Measurements from ENCODE around the gene HAO1. TPM values are rescaled to one million over a fixed set of nuclear protein-coding genes. Genes with fewer than 3 reads are reported as not detected.
A peak's percentile ranks its signal among the peaks of the same experiment; 100 is the strongest.

Gene HAO1
- total RNA-seq, 6 experiments from 2014 or later = 132 to 243 (median 171) TPM

DNA sequence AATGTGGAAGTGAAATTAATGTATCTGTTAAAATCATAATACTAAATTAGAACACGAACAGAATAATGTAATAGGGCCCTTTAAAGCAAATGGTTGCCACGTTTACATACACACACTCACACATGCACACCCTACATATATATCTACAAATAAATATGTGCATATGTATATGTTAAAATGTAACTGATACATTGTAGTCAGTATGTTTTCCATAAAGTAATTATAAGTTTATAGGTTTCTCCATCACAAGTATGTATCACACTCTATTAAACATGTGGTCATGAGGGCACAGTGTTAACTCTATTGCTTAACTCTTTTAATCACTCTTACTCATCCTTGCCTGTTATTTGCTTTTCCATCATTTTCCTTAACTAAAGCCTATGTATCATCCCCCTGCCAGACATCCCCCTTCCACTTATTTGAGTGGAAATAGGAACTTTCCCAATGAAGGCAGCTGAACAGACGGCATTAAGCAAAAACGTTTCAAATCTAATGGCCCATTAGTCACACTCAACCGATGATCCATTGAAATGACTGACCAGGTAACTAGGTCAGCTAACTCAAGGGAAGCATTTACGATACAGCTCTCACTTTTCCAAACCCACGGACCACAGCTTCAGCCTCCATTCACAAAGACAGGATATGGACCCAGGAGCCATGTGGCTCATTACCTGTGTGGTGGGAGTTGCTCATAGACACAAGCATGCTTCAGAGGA lies 89.3 kb downstream of the HAO1 start:
- no peak for DNase-seq
- Histone ChIP-seq H3K4me3 (no peak overlapping the region), H3K27ac (no peak overlapping the region), H3K36me3 (no peaks in the 10 kb centered on the region), H3K4me1 (no peaks in the 10 kb centered on the region), H3K9me3 (no peaks in the 10 kb centered on the region), H3K27me3 (no peaks in the 10 kb centered on the region)
- WGBS (ENCODE audit: insufficient coverage, low coverage, low lambda C conversion rate, missing lambda C conversion rate) = 85% methylated on average over 7 of the region's 7 CpGs
- intact Hi-C loops (cut with DNase I) = no loop called here
- peak in 1 of 4 donors; percentile 47 for ATAC-seq
- TF ChIP-seq, protein P1, sequence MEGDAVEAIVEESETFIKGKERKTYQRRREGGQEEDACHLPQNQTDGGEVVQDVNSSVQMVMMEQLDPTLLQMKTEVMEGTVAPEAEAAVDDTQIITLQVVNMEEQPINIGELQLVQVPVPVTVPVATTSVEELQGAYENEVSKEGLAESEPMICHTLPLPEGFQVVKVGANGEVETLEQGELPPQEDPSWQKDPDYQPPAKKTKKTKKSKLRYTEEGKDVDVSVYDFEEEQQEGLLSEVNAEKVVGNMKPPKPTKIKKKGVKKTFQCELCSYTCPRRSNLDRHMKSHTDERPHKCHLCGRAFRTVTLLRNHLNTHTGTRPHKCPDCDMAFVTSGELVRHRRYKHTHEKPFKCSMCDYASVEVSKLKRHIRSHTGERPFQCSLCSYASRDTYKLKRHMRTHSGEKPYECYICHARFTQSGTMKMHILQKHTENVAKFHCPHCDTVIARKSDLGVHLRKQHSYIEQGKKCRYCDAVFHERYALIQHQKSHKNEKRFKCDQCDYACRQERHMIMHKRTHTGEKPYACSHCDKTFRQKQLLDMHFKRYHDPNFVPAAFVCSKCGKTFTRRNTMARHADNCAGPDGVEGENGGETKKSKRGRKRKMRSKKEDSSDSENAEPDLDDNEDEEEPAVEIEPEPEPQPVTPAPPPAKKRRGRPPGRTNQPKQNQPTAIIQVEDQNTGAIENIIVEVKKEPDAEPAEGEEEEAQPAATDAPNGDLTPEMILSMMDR (IDR thresholded peaks at IDR 0.05) = no peak
- TF ChIP-seq POLR2A (IDR thresholded peaks at IDR 0.05) = no peak

DNA sequence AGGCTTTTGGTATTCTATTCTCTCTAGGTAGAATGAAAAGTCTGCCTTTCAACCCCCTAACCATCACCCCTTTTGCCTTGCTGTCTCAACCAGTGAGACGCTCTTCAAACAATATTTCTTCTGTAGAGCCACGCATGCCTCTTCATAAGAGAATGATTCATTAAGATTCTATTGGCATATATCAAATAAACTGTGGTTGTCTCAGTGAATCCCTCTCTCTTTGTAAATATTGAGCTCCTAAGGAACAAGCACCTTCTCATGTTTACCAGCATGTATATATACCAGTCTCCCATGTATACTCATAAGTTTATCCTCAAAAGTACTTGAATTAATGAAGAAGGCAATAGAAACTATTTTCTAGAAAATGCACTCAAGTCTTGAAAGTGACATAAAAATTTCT lies 90.6 kb downstream of the HAO1 start:
- H3K27me3 ChIP-seq = no peaks in the 10 kb centered on the region
- WGBS (ENCODE audit: insufficient coverage, low coverage, low lambda C conversion rate, missing lambda C conversion rate) = 83% methylated on average over 2 of the region's 2 CpGs
- no peaks in the 10 kb centered on the region for H3K4me1 ChIP-seq
- no peaks in the 10 kb centered on the region for H3K9me3 ChIP-seq
- TF ChIP-seq, protein P1 (IDR thresholded peaks at IDR 0.05) = no peak
- no peak for TF ChIP-seq POLR2A (IDR thresholded peaks at IDR 0.05)
- no peak for ATAC-seq
- H3K4me3 ChIP-seq = no peak overlapping the region
- no peaks in the 10 kb centered on the region for H3K36me3 ChIP-seq
- intact Hi-C loops (cut with DNase I) = no loop called here
- H3K27ac ChIP-seq = no peak overlapping the region
- DNase-seq = no peak

DNA sequence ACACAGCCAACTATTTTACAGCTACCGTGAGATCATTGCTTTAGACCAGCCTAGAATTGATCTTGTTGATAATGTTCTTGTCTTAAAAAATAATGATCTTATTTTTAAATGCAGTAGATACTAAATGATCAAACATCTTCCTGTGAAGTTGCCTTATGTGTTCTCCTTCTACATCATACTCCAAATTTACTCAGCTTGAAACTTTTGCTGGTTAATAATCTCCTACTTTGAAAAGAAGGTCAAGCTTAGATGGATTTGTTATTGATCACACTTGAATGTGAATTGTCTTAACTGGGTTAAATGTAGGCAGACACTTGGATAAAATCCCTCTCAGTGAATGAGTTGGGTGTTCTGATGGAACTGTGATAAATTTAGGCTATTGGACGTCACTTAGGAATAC lies 91.9 kb downstream of the HAO1 start:
- TF ChIP-seq, protein P1 (IDR thresholded peaks at IDR 0.05) = no peak
- no peak for TF ChIP-seq POLR2A (IDR thresholded peaks at IDR 0.05)
- DNase-seq (no peak), ATAC-seq (no peak)
- no peak overlapping the region for H3K4me3 ChIP-seq
- H3K36me3 ChIP-seq = no peaks in the 10 kb centered on the region
- H3K27ac ChIP-seq = no peak overlapping the region
- H3K4me1 ChIP-seq = no peaks in the 10 kb centered on the region
- intact Hi-C loops (cut with DNase I) = no loop called here
- WGBS (ENCODE audit: insufficient coverage, low coverage, low lambda C conversion rate, missing lambda C conversion rate) = 73% methylated on average over 2 of the region's 2 CpGs
- H3K27me3 ChIP-seq = no peaks in the 10 kb centered on the region
- H3K9me3 ChIP-seq = no peaks in the 10 kb centered on the region

DNA sequence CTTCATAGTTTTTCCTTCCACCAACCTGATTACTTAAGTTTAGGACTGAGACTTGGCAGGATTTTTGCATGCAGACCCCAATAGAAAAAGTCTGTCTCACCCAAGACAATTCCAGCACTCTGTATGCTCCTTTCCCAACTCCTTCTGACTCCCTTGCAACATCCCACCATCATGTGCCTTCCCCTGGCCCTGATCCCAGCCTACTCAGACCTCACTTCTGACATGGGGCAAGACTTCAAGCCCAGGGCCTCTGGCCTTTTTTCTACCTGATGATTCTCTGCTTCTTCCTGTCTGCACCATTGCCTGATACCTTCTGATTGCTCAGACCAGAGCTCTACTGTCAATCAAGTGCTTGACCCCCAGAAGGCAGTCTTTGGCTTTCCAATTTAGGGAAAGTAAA lies 96.6 kb downstream of the HAO1 start:
- intact Hi-C loops (cut with DNase I) = no loop called here
- DNase-seq (no peak), ATAC-seq (peak in 1 of 4 donors; percentile 35)
- H3K4me3 ChIP-seq = no peak overlapping the region
- no peaks in the 10 kb centered on the region for H3K27me3 ChIP-seq
- no peaks in the 10 kb centered on the region for H3K36me3 ChIP-seq
- TF ChIP-seq, protein P1 (IDR thresholded peaks at IDR 0.05) = no peak
- no peak for TF ChIP-seq POLR2A (IDR thresholded peaks at IDR 0.05)
- H3K9me3 ChIP-seq = no peaks in the 10 kb centered on the region
- H3K4me1 ChIP-seq = no peaks in the 10 kb centered on the region
- no peak overlapping the region for H3K27ac ChIP-seq

DNA sequence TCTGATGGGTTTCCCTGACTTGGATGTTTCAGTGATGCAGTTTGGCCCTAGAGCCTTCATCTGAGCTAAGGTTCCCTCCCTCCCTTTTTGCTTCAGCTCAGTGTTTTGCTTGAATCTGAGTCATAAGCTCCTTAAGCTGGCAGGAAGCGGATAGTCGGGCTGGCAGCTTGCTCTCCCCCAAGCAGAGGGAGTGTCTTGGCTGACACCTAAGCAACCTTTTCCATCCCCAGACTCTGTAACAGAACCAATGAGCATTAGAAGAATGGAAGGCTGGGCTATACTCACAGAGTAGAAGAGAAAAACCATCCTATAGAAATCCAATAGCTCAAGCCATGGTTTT lies 98.3 kb downstream of the HAO1 start:
- no CpG with 5 or more reads among the region's 2 CpGs for WGBS (ENCODE audit: insufficient coverage, low coverage, low lambda C conversion rate, missing lambda C conversion rate)
- H3K4me1 ChIP-seq = no peaks in the 10 kb centered on the region
- no peaks in the 10 kb centered on the region for H3K27me3 ChIP-seq
- no peaks in the 10 kb centered on the region for H3K36me3 ChIP-seq
- intact Hi-C loops (cut with DNase I) = no loop called here
- DNase-seq (no peak), ATAC-seq (peak in 1 of 4 donors; percentile 10)
- no peak overlapping the region for H3K27ac ChIP-seq
- H3K4me3 ChIP-seq = no peak overlapping the region
- no peak for TF ChIP-seq POLR2A (IDR thresholded peaks at IDR 0.05)
- TF ChIP-seq, protein P1 (IDR thresholded peaks at IDR 0.05) = no peak
- H3K9me3 ChIP-seq = no peaks in the 10 kb centered on the region

All from right lobe of liver (tissue), 6 donors.